HG03432 (cell line): Measurements from ENCODE around the gene SHISAL2A.

Experiments used
- ATAC-seq: cut with Tn5 transposase; IDR thresholded peaks from one replicate; pipeline ENCODE4 v1.9.1; 2021; ENCODE audit warnings: mild to moderate bottlenecking, moderate library complexity; ENCODE audit not compliant: unreplicated experiment

Gene SHISAL2A

DNA sequence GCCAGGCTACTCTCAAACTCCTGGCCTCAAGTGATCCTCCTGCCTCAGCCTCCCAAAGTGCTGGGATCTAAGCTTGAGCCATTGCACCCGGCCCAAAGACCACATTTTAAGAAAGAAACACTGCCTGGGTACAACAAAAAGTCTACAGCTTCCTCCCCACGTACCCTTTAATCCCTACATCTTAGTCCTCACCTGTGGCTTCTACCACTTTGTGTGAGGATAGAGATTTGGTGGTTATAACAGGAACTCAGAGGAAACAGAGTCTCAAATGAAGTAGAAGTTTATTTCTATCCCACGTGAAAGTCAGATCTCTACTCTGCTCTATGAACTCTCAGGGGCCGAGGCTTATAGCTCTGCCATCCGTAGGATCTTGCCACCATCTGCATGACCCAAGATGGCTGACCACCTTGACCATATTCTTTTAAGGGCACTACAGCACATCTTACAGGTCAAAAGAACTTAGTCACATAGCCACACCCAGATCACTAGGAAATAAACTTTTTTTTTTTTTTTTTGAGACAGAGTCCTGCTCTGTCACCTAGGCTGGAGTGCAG is 17.4 kb upstream of the SHISAL2A start:
- no peak for ATAC-seq

- ATAC-seq: no peak
Measured at GRCh38 chr1:52621950-52622349, 11.0 kb upstream of the SHISAL2A start.

DNA sequence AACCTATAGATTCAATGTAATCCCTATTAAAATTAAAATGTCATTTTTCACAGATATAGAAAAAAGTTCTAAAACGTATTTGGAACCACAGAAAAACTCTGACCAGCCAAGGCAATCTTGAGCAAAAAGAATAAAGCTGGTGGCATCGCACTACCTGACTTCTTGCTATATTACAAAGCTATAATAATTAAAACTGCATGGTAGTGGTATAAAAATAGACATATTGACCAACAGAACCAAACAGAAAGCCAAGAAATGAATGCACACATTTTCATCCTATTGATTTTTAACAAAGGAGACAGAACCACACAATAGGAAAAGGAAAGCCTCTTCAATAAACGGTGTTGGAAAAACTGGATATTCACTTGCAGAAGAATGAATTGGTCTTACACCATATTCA is 9.2 kb upstream of the SHISAL2A start:
- no peak for ATAC-seq

- ATAC-seq: no peak
Measured at GRCh38 chr1:52627028-52627427, 5.9 kb upstream of the SHISAL2A start.

DNA sequence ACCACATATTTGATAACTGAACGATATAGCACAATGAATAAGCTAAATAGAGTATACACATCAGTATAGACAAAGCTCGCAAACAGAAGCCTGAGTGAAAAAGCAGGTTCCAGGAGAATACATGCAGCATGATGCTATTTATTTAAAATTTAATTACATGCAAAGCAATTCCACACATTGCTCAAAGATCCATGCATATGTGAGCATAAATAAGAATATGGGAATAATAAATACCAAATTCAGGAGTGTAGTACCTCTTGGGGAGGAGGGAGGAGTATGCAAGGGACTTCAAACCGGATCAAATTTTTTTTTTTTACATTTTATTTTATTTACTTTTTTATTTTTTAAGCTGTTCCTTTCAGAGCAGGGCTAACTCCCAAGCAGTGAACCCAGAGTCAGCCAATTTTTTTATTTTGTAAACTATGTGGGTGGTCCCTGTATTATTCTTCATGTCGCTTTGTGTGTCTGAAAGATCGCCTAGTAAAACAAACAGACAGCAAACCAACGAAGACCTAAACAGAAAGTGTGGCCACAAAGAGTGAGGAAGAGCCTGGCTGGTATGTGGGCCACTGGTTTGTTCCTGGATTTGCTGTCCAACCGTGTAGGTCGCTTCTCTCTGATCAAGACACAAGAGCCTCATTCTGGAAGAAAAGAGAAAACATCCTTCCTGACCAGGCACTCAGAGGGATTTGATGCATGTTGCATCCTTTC is 4.2 kb upstream of the SHISAL2A start:
- ATAC-seq: no peak

DNA sequence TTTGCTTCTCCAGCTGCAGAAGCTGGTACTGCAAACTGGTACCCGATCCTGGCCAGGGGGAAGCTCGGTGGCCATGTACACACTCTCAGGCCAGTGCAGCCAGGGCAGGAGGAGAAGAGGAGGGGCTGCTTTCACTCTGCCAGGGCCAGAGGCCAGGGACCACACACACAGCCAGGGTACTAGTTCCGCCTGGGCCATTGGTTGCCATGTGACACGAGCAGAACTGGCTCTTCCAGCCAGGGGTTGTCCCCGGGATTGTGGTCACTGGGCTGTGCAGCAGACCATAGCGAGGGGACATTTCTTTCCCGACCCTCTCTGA is 3.7 kb upstream of the SHISAL2A start:
- no peak for ATAC-seq

- ATAC-seq: no peak
Measured at GRCh38 chr1:52629667-52630066, 3.3 kb upstream of the SHISAL2A start.

DNA sequence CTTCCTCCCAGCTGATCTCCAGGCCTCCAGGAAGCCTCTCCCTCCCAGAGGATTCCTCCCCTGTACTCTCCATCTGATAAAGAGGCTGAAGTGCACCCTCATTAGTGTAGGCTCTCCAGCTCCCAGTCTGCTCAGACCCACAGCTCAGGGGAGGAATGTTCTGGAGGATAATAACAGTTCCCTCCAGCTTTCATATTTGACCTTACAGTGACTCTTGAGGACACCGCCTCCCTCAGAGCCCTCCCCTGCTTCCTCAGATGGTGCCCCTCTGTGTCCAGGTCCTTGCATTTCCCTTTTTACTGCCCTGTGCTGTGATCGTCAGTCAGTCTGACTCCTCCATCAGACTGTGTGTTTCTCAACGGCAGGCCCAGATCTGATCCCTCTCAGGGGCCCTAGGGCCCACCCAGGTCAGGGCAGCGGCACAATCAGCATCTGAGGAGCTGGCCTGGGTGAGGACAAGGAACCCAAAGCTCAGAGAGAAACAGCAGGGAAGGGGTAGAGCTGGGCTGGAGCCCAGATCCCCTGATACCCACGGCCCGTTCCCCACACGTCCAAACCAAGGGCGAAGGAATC is 1.1 kb upstream of the SHISAL2A start:
- ATAC-seq: no peak

DNA sequence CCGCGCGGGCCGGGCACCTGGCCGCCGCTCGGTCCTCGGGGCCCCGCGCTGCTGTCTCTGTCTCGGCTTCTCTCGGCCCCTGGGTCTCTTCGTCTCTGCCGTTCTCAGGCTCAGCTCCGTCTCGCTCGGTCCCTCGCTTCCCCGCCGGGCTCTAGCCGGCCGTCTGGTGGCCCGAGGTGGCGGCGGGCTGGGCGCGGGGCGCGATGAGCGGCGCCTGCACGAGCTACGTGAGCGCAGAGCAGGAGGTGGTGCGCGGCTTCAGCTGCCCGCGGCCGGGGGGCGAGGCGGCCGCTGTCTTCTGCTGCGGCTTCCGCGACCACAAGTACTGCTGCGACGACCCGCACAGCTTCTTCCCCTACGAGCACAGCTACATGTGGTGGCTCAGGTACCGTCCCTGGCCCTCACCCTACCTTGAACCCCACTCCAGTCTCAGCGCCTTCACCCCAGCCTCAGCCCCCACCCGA is 355 bp downstream of the SHISAL2A start:
- ATAC-seq: no peak

GRCh38 chr1:52634111-52634510 is 1.1 kb downstream of the SHISAL2A start:
- ATAC-seq: no peak

GRCh38 chr1:52635321-52636089 is 2.5 kb downstream of the SHISAL2A start:
- no peak for ATAC-seq

- peak; percentile 81 for ATAC-seq
Measured at GRCh38 chr1:52636721-52637695, 4.0 kb downstream of the SHISAL2A start.

DNA sequence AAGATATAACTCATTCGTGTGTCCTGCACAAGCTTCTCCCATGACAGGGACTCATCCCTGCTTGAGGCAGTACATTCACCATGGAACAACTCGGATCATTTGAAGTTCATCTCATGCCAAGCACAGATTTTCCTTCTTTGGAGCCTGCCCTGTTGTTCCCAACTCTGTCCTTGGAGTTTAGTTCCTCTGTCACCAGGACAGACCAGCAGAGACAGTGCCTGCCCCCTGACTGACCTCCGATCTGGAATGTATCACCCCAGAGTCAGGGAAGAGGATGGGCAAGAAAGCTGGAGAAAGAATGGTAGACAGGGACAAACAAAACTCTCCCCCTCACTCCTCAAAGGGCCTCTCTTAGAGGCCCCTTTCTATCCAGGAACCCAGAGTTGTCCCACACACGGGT is 5.0 kb downstream of the SHISAL2A start:
- no peak for ATAC-seq

GRCh38 chr1:52640697-52641096 is 7.7 kb downstream of the SHISAL2A start:
- no peak for ATAC-seq

- no peak for ATAC-seq
Measured at GRCh38 chr1:52641307-52641706, 8.3 kb downstream of the SHISAL2A start.

DNA sequence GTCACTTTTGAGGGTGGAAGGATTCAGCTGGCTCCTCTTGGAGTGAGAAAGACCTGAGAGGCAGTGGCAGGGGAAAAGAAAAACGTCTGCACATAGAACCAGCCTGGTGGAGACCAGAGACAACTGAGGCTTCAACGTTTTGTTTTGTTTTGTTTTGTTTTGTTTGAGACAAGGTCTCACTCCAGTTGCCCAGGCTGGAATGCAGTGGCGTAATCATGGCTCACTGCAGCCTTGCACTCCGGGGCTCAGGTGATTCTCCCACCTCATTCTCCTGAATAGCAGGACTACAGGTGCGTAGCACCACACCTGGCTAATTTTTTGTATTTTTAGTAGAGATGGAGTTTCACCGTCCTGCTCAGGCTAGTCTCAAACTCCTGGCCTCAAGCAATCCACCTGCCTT is 12.3 kb downstream of the SHISAL2A start:
- ATAC-seq: no peak

DNA sequence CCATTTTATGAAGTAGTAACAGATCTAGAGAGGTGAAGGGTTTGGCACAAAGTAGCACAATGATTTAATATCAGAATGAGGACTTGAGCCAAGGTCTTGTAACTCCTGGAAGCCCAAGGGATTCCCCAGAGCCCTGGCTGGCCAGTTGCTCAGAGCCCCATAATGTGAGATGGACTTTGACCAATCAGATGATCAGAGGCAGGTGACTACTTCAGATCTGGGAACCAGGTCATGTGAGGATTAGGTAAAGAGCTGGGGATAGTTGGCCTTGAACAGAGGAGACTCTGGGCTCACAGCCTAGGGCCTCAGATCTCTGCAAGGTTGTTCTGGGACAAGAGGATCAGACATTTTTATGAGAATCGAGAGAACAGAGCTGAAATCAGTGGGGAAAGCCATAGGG is 18.9 kb downstream of the SHISAL2A start:
- ATAC-seq: no peak

- ATAC-seq: no peak
Measured at GRCh38 chr1:52653207-52653849, 20.4 kb downstream of the SHISAL2A start.

GRCh38 chr1:52654063-52654462 is 21.1 kb downstream of the SHISAL2A start:
- no peak for ATAC-seq

GRCh38 chr1:52657702-52658101 is 24.7 kb downstream of the SHISAL2A start:
- ATAC-seq: no peak
